ENCODE results near the gene NOS3. TPM values are rescaled to one million over a fixed set of nuclear protein-coding genes. Genes with fewer than 3 reads are reported as not detected.
A peak's percentile ranks its signal among the peaks of the same experiment; 100 is the strongest.

Gene NOS3
- total and polyA plus RNA-seq, 2 of the 13 experiments (the other 11 are each of a cell fraction or from before 2014, with no cell fraction given) = 3.7 to 7.5 TPM

GRCh38 chr7:151010307-151011096, 19.7 kb downstream of the NOS3 start (continued):
- TF ChIP-seq ZNF691 (CRISPR knock-in tag; IDR thresholded peaks at IDR 0.05; ENCODE audit: borderline replicate concordance, low read depth) (no peak), ZKSCAN5 (CRISPR knock-in tag; IDR thresholded peaks at IDR 0.05) (no peak), FOXO1 (CRISPR knock-in tag; IDR thresholded peaks at IDR 0.05) (no peak), HOXA3 (CRISPR knock-in tag; IDR thresholded peaks at IDR 0.05) (peak; percentile 47), FOSL2 (CRISPR knock-in tag; IDR thresholded peaks at IDR 0.05) (0 out of 2 replicates have a peak, but pooled peaks have one; percentile 8), KAT7 (CRISPR knock-in tag; IDR thresholded peaks at IDR 0.05; ENCODE audit: borderline replicate concordance) (no peak), NCOA1 (CRISPR knock-in tag; IDR thresholded peaks at IDR 0.05) (no peak), DPF2 (CRISPR knock-in tag; IDR thresholded peaks at IDR 0.05; ENCODE audit: borderline replicate concordance, low read depth) (no peak), CBX1 (IDR thresholded peaks at IDR 0.05; ENCODE audit: low read depth) (no peak), ZFAT (CRISPR knock-in tag; conservative IDR thresholded peaks at IDR 0.05) (no peak), E2F5 (CRISPR knock-in tag; conservative IDR thresholded peaks at IDR 0.05) (no peak), PAF1 (CRISPR knock-in tag; IDR thresholded peaks at IDR 0.05) (no peak), SALL1 (CRISPR knock-in tag; IDR thresholded peaks at IDR 0.05) (peak; percentile 60), MZF1 (CRISPR knock-in tag; IDR thresholded peaks at IDR 0.05; ENCODE audit: borderline replicate concordance) (no peak), GZF1 (CRISPR knock-in tag; IDR thresholded peaks at IDR 0.05) (no peak), CBX2 (IDR thresholded peaks at IDR 0.05; ENCODE audit: low read depth, low read length) (no peak), CBX2 (CRISPR knock-in tag; IDR thresholded peaks at IDR 0.05; ENCODE audit: low read depth) (no peak), ZBTB37 (CRISPR knock-in tag; IDR thresholded peaks at IDR 0.05) (no peak), ZNF225 (CRISPR knock-in tag; IDR thresholded peaks at IDR 0.05) (no peak), ARNTL (CRISPR knock-in tag; IDR thresholded peaks at IDR 0.05) (0 out of 2 replicates have a peak, but pooled peaks have one; percentile 14), ZNF530 (CRISPR knock-in tag; IDR thresholded peaks at IDR 0.05; ENCODE audit: low read depth) (no peak)
- TF ChIP-seq, protein P1, sequence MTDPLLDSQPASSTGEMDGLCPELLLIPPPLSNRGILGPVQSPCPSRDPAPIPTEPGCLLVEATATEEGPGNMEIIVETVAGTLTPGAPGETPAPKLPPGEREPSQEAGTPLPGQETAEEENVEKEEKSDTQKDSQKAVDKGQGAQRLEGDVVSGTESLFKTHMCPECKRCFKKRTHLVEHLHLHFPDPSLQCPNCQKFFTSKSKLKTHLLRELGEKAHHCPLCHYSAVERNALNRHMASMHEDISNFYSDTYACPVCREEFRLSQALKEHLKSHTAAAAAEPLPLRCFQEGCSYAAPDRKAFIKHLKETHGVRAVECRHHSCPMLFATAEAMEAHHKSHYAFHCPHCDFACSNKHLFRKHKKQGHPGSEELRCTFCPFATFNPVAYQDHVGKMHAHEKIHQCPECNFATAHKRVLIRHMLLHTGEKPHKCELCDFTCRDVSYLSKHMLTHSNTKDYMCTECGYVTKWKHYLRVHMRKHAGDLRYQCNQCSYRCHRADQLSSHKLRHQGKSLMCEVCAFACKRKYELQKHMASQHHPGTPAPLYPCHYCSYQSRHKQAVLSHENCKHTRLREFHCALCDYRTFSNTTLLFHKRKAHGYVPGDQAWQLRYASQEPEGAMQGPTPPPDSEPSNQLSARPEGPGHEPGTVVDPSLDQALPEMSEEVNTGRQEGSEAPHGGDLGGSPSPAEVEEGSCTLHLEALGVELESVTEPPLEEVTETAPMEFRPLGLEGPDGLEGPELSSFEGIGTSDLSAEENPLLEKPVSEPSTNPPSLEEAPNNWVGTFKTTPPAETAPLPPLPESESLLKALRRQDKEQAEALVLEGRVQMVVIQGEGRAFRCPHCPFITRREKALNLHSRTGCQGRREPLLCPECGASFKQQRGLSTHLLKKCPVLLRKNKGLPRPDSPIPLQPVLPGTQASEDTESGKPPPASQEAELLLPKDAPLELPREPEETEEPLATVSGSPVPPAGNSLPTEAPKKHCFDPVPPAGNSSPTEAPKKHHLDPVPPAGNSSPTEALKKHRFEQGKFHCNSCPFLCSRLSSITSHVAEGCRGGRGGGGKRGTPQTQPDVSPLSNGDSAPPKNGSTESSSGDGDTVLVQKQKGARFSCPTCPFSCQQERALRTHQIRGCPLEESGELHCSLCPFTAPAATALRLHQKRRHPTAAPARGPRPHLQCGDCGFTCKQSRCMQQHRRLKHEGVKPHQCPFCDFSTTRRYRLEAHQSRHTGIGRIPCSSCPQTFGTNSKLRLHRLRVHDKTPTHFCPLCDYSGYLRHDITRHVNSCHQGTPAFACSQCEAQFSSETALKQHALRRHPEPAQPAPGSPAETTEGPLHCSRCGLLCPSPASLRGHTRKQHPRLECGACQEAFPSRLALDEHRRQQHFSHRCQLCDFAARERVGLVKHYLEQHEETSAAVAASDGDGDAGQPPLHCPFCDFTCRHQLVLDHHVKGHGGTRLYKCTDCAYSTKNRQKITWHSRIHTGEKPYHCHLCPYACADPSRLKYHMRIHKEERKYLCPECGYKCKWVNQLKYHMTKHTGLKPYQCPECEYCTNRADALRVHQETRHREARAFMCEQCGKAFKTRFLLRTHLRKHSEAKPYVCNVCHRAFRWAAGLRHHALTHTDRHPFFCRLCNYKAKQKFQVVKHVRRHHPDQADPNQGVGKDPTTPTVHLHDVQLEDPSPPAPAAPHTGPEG (CRISPR knock-in tag; IDR thresholded peaks at IDR 0.05) = 0 out of 2 replicates have a peak, but pooled peaks have one; percentile 29
